Stomach (tissue), 4 donors: ENCODE data around the gene PKP4.

Source experiments
- EP300 ChIP-seq: sonication (generic); formaldehyde crosslinking; IDR thresholded peaks from one replicate; pipeline ENCODE4 v1.6.1; 2017; ENCODE audit warnings: antibody characterized with exemption
- POLR2A ChIP-seq, 4 donors: fragments of 450-650 bp; IDR thresholded peaks; one replicate each; pipeline ENCODE4 v1.6.1; 2016; ENCODE audit warnings: antibody characterized with exemption in 4 of 4, control low read depth in 2 of 4, mild to moderate bottlenecking in 1 of 4, moderate library complexity in 1 of 4

GRCh38 chr2:158702740-158703139 is 246.0 kb downstream of the PKP4 start:
- TF ChIP-seq EP300: no peak
- TF ChIP-seq POLR2A (IDR thresholded peaks at IDR 0.05): no peak
